HG02588 (cell line): Measurements from ENCODE around the gene PTPN20.

Source experiments
- ATAC-seq: cut with Tn5 transposase; IDR thresholded peaks from one replicate; pipeline ENCODE4 v1.9.1; 2021; ENCODE audit warnings: mild to moderate bottlenecking, moderate library complexity; ENCODE audit not compliant: unreplicated experiment

The PTPN20 gene

GRCh38 chr10:47020471-47020870, 109.2 kb downstream of the PTPN20 start:
- ATAC-seq: no peak

- no peak for ATAC-seq
Measured at GRCh38 chr10:47021850-47022249, 110.6 kb downstream of the PTPN20 start.

GRCh38 chr10:47022311-47023131, 111.3 kb downstream of the PTPN20 start:
- no peak for ATAC-seq

GRCh38 chr10:47023237-47024045, 112.2 kb downstream of the PTPN20 start:
- ATAC-seq: no peak

GRCh38 chr10:47024046-47024322, 112.8 kb downstream of the PTPN20 start:
- ATAC-seq: no peak

GRCh38 chr10:47024399-47025252, 113.4 kb downstream of the PTPN20 start:
- ATAC-seq: peak; percentile 58

- ATAC-seq: no peak
Measured at GRCh38 chr10:47025253-47025539, 114.0 kb downstream of the PTPN20 start.

- ATAC-seq: no peak
Measured at GRCh38 chr10:47025540-47026300, 114.5 kb downstream of the PTPN20 start.

GRCh38 chr10:47026301-47027107, 115.3 kb downstream of the PTPN20 start:
- no peak for ATAC-seq

GRCh38 chr10:47027108-47027783, 116.0 kb downstream of the PTPN20 start:
- ATAC-seq: no peak

GRCh38 chr10:47027784-47028260, 116.6 kb downstream of the PTPN20 start:
- ATAC-seq: no peak

GRCh38 chr10:47028466-47028865, 117.2 kb downstream of the PTPN20 start:
- no peak for ATAC-seq

GRCh38 chr10:47029181-47030009, 118.2 kb downstream of the PTPN20 start:
- no peak for ATAC-seq

- ATAC-seq: no peak
Measured at GRCh38 chr10:47030191-47030703, 119.0 kb downstream of the PTPN20 start.

- no peak for ATAC-seq
Measured at GRCh38 chr10:47031211-47031900, 120.1 kb downstream of the PTPN20 start.

GRCh38 chr10:47031901-47032465, 120.8 kb downstream of the PTPN20 start:
- ATAC-seq: no peak

- ATAC-seq: no peak
Measured at GRCh38 chr10:47033081-47033480, 121.9 kb downstream of the PTPN20 start.
